Stimulated activated CD4-positive, alpha-beta T cell treated with anti-CD3 and anti-CD28 coated beads, TNF-alpha, amount 100 ng/mL, for 1 hour (primary cell): Measurements from ENCODE around the gene DST.
"Not testable (repeated sequence)": the region's sequence is repeated elsewhere in the genome, so short reads cannot be mapped to it uniquely, and the experiment has no call there.

Experiments
- DNase-seq, 3 donors: peaks; one replicate each; pipeline ENCODE4 v3.0.0-alpha.2; 2020; ENCODE audit warnings: low read depth in 3 of 3, low spot score in 1 of 3

DST gene

GRCh38 chr6:56664029-56664428 is 21.3 kb upstream of the DST start:
- no peak for DNase-seq

GRCh38 chr6:56663344-56663743 is 20.7 kb upstream of the DST start:
- DNase-seq, result no peak

GRCh38 chr6:56661338-56661737 is 18.6 kb upstream of the DST start:
- DNase-seq, result not testable (repeated sequence)

DNA sequence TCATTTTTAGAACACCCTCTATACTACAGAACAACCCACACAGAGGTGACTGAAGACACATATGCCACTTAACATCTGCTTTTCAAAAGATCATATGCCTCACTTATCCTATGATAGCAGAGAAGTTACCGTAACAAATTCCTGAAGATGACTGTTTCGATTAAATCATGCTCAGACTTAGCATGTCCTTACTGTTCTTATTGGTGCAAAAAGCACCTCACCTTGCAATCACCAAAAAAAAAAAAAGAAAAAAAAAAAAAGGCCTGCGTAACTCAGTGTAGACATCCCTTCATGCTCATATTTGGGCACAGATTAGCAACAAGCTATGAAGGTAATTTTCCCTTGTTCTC is 17.7 kb upstream of the DST start:
- no peak for DNase-seq

DNA sequence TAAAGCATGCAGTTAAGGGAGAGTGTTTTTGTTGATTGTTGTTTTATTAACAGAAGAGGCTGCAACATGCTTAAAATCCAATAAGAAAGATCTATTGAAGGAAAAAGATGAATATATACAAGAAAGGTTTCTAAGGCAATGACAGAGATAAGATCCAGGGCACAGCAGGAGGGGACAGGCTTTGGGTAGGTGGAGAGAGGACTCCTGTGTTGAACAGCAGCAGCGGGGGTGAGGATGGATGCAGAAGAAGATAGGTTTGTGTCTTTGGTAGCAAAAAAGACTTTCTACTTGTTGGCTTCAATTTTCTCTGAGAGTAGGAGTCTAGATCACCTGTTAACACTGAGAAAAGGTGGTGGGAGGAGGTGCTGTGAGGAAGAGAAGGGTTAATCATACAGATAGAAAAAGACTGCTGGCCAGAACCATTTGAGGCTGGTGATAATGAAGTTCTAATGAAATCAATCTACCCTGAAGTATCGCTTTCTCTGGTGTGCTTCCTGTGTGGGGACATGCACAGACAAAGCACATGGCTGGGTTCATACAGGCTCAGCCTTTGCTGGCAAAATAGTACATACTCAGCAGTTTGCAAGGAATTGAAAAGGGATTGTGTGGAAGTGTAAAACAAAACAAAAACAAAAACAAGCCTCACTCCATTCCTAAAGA is 17.2 kb upstream of the DST start:
- no peak for DNase-seq

DNA sequence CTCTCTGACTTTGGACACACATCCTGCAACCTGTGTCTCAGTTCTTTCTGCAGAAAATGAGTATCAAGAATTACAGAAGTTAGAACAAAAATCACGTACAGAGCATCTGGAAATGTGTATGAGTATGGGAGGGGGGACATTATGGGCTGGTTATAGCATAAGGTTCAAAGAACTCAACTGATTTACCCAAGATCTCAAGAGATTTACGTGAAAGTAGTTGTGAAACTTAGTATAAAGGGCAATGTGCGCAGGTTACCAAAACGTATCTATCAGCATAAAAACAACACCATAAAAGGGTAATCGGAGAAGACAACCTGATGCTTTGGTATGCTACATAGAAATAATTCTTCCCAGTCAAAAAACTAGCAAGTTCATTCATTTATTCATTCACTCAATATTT is 15.6 kb upstream of the DST start:
- no peak for DNase-seq

DNA sequence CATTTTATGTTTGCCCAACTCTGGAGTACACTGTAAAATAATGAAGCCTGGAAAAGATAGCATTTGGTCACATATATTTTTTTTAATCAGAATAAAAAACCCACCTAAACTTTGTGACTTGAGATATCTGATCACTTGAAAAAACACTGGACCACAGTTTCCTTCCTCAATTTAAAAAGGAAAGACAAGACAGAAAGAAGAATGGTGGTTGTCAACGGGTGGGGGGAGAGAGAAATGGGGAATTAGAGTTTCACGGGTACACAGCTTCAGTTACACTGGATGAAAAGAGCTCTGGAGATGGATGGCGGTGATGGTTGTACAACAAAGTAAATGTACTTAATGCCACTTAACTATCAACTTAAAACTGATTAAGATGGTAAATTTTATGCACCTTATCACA is 14.7 kb upstream of the DST start:
- no peak for DNase-seq

GRCh38 chr6:56656466-56656865 is 13.8 kb upstream of the DST start:
- DNase-seq, result no peak

DNA sequence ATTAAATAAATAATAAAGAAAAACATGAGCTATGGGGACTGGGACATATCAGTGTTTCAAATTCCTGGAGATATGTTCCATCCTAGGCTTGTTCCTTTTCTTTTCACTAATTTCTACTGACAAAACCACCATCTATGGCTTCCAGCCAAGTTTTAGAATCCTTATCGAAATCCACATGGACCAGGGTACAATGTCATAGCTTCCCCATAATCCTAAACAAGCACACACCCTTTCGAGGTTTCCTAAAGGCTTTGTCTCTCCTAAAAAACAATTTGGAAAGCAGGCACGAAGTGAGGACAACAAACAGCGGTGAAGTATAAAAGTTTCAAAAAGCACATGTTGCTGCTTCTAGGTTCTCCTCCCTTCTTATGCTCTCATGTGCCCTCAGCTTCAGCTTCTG is 13.3 kb upstream of the DST start:
- no peak for DNase-seq

- no peak for DNase-seq
Observed at GRCh38 chr6:56655249-56655648, 12.6 kb upstream of the DST start.

- no peak for DNase-seq
Observed at GRCh38 chr6:56652994-56653393, 10.3 kb upstream of the DST start.

GRCh38 chr6:56652231-56652630 is 9.5 kb upstream of the DST start:
- no peak for DNase-seq

DNA sequence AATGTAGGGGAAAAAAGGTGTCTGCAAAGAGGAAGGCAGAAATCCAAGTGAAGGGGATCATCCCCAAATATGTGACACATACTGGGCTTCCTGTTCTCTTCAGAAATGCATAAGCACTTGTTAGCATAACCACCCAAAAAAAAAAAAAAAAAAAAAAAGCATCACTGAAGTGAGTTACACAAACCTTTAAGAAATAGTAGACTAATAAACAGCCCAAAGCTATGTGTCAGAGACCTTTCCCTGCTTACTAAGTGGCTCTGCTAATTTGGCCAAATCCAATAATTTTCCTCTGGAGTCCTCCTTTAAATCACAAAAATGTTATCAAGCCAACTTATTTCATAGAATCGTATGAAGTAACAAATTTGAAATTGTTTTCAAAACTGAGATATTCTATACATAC is 7.5 kb upstream of the DST start:
- no peak for DNase-seq

GRCh38 chr6:56649782-56650181 is 7.1 kb upstream of the DST start:
- DNase-seq, result no peak

GRCh38 chr6:56649053-56649769 is 6.5 kb upstream of the DST start:
- no peak for DNase-seq

DNA sequence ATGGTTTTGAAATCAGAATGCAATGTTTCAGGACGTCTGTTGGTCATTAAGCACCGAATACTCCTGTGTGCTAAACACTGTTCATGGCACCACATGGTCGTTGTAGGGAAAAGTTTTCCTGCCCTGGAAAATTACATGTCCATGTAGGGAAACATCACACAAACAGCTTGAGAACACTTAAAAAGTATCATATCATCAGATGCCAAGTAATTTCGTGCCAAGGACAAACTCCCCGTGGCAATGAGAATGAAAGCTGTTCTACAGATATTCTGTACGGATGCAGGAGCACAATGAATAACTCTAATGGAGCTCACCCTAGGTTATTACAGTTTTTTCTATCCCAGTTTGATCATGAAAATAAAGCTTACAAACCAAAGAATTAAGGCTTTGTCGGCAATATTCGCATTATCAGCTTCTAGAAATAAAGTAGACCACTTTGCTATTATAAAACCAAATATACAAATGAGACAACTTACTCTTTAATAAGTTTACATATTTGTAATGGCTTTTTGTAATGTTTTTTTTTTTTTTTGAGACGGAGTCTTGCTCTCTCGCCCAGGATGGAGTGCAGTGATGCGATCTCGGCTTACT is 4.6 kb upstream of the DST start:
- no peak for DNase-seq

GRCh38 chr6:56644366-56644765 is 1.7 kb upstream of the DST start:
- DNase-seq, result no peak

GRCh38 chr6:56643379-56644089 is 845 bp upstream of the DST start:
- no peak for DNase-seq

- DNase-seq, result no peak
Observed at GRCh38 chr6:56640374-56640773, 2.3 kb downstream of the DST start.

DNA sequence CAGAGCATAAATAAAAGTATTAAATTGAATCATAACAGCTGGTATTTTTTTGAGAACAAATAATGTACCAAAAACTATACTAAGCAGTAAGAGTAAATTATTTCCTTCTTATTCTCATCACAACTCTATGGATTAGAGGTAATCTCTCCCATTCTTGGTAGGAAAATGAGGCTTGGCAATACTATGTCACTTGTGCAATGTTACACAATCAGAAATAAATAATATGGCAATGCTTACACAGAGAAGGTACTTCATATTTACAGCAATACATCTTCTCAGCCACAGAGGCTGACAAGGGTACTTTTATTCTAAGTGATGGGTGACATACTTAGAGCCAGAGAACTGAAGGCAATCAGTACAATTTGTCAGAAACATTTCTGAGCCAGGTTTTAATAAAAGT is 3.9 kb downstream of the DST start:
- DNase-seq, result no peak

DNA sequence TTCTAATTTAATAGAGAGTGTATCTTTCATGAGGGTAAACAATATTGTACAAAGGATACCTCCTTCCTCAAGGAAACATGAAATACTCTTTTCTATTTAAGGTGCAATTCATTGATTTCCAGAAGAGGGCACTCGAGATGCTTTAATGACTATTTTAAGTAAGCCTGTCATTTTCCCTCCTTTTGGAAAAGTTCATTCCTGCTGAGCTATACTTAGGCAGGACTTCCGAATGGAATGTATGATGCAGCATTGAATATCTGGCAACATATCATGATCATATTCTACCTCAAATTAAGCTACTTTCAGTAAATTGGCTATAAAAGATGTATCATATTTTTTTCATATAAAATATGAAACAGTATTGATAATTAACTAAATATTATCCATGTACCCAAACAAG is 5.0 kb downstream of the DST start:
- DNase-seq, result no peak

DNA sequence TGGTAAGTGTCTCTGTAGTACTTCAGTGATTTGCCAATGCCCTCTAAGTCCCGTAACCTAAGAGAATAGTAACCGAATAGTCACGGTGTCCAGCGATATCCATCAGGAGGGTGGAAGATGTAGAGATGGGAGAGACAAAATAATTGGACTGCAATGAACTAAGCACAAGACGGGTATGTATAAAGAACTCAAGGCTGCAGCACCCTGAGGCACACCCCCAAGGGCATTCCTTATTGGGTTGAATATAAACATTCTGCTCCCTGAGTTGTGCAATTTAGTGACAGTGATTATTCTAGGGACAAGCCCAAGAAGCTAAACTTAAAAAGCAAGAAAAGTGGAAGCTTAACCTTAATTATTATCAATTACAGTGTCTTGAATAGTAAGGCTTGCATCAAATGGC is 14.6 kb downstream of the DST start:
- no peak for DNase-seq
